Heart left ventricle (tissue), 16 donors: ENCODE data around the gene SPTLC2. TPM values are rescaled to one million over a fixed set of nuclear protein-coding genes. Genes with fewer than 3 reads are reported as not detected.

Source experiments
- ATAC-seq, 4 donors: fragments of 200-7000 bp; cut with Tn5 transposase; one replicate each; pipeline ENCODE4 v1.9.1; 2020 to 2022; ENCODE audit warnings: moderate library complexity in 4 of 4, mild to moderate bottlenecking in 3 of 4, moderate number of reproducible peaks in 1 of 4
- DNase-seq, 5 donors: peaks; one replicate each; pipeline ENCODE4 v3.0.0-alpha.2; 2020
- H3K27ac ChIP-seq, 12 donors: fragments of 200-600 bp; sonication (generic) in 4 of 12; one replicate each; pipeline versions ENCODE4 v1.5.0 to v1.8.0; 2016 to 2022; ENCODE audit warnings: mild to moderate bottlenecking in 2 of 12
- H3K27me3 ChIP-seq, 9 donors: fragments of 200-600 bp; sonication (generic) in 2 of 9; one replicate each; pipeline versions ENCODE4 v1.5.1 to v1.8.0; 2016 to 2022; ENCODE audit warnings: mild to moderate bottlenecking in 3 of 9
- H3K36me3 ChIP-seq, 9 donors: fragments of 200-600 bp; sonication (generic) in 2 of 9; one replicate each; pipeline versions ENCODE4 v1.5.0 to v1.8.0; 2018 to 2022; ENCODE audit warnings: mild to moderate bottlenecking in 2 of 9
- H3K4me1 ChIP-seq, 12 donors: fragments of 200-600 bp; sonication (generic) in 4 of 12; one replicate each; pipeline versions ENCODE4 v1.5.0 to v1.8.0; 2016 to 2022; ENCODE audit warnings: mild to moderate bottlenecking in 3 of 12
- H3K4me3 ChIP-seq, 12 donors: fragments of 200-600 bp; sonication (generic) in 4 of 12; one replicate each; pipeline versions ENCODE4 v1.5.0 to v1.8.0; 2017 to 2022; ENCODE audit warnings: mild to moderate bottlenecking in 9 of 12, moderate library complexity in 4 of 12
- H3K9me3 ChIP-seq, 12 donors: fragments of 200-600 bp; sonication (generic) in 4 of 12; one replicate each; pipeline versions ENCODE4 v1.5.0 to v1.8.0; 2016 to 2022; ENCODE audit warnings: mild to moderate bottlenecking in 1 of 12
- CTCF ChIP-seq, 12 donors: fragments of 200-600 bp; sonication (generic) in 4 of 12; IDR thresholded peaks; one replicate each; pipeline versions ENCODE4 v1.5.0 to v1.8.0; 2018 to 2022; ENCODE audit warnings: antibody characterized with exemption in 12 of 12, mild to moderate bottlenecking in 5 of 12
- POLR2A ChIP-seq, 2 donors: fragments of 450-650 bp; IDR thresholded peaks; one replicate each; pipeline ENCODE4 v1.6.1; 2017; ENCODE audit warnings: antibody characterized with exemption in 2 of 2, mild to moderate bottlenecking in 2 of 2, moderate library complexity in 2 of 2
- WGBS, 4 donors: extraction: QIAGEN DNeasy Blood & Tissue Kit in 2 of 4; methylation state at CpG; one replicate each; pipeline versions ENCODE4 v1.1.5 to v1.1.7; 2013 to 2018; 5-methylcytosine and 5-hydroxymethylcytosine counted together
- intact Hi-C, 10 donors: fragments of 100-400 bp; cut with DNase I; formaldehyde crosslinking; loops; one replicate each; pipeline versions ENCODE4 v1.11.1 to v1.14.2; 2022
- polyA plus RNA-seq, 2 donors: library from polyadenylated mRNA; stranded (reverse); fragments of 200-250 nt; gene quantifications; one replicate each; pipeline ENCODE4 v1.2.3, GENCODE V29; 2013
- total RNA-seq, 9 donors: library from RNA; depleted of rRNA in 2 of 9; stranded (reverse); fragments of >200 nt in 2 of 9; fragmentation: NEBNext Ultra II Directional in 3 of 9; extraction: Animal tissue kit (Norgen Biotek cat#: 25700) in 3 of 9; gene quantifications; one replicate each; pipeline versions ENCODE4 v1.1.0 to v1.2.4, GENCODE V29; 2016 to 2023
- donor health status: ischemic (EF 13 %, LVEDD 7.1; RV severe dilation, severe dysfunction).
- donor health status: healthy with polysubstance abuse.
- donor health status: DM: no; HTN: yes; CAD: no.
- donor health status: DM: no; HTN: no; CAD: no.
- donor health status: ischemic (EF 25% LVEDD 6.9; RV normal size, moderate dysfunction).
- donor health status: ischemic (EF 25% LVEDD 5.7; RV mildly dilated, moderate dysfunction).
- donor health status: healthy.
- donor health status: DM: yes; HTN: yes; CAD: no.
- donor health status: ischemic (EF 35%, LVEDD 5.7; RV mildly dilated, moderate dysfunction).
- donor health status: nonischemic (EF 11% LVEDD 7.7; RV severe dilation, severe dysfunction).
- donor health status: DM: yes; HTN: yes; CAD: no.
- donor health status: PGD.
- donor health status: ischemic (EF 29% LVEDD 5.4; RV normal size, mild dysfunction).
- donor health status: nonischemic (EF 23%, LVEDD 6.1; RV moderate dilation, normal function).

The SPTLC2 gene
- total and polyA plus RNA-seq, 11 donors, result 3.8 to 25.2 (median 11.2) TPM

GRCh38 chr14:77559381-77559780 lies 57.1 kb downstream of the SPTLC2 start:
- no peaks in the 10 kb centered on the region for H3K9me3 ChIP-seq
- no peak overlapping the region for H3K4me3 ChIP-seq
- H3K4me1 ChIP-seq, result peaks cover 0 to 33% (median 2%) of the 10 kb centered on the region in 12 donors
- WGBS, 4 donors, result 92 to 97% (median 95%) methylated on average over 6 of the region's 6 CpGs
- peaks cover 0 to 86% (median 78%) of the 10 kb centered on the region in 9 donors for H3K36me3 ChIP-seq
- DNase-seq (no peak), ATAC-seq (no peak)
- TF ChIP-seq POLR2A (IDR thresholded peaks at IDR 0.05) (no peak), CTCF (IDR thresholded peaks at IDR 0.05) (no peak)
- no peaks in the 10 kb centered on the region for H3K27me3 ChIP-seq
- intact Hi-C loops, result loop anchor here in 7 of 10 donors (5.0 to 10.0 kb wide), 5 partner anchors 55 to 265 kb away; partner anchors contain the start of genes SPTLC2 (in 2 of the 7), AHSA1 (in 1 of the 7) and VIPAS39 (in 1 of the 7)
- H3K27ac ChIP-seq, result no peak overlapping the region

GRCh38 chr14:77557391-77557790 lies 59.0 kb downstream of the SPTLC2 start:
- Histone ChIP-seq H3K27me3 (no peaks in the 10 kb centered on the region), H3K4me1 (peaks cover 0 to 39% (median 2%) of the 10 kb centered on the region in 12 donors), H3K9me3 (no peaks in the 10 kb centered on the region), H3K36me3 (peaks cover 0 to 91% (median 82%) of the 10 kb centered on the region in 9 donors), H3K4me3 (no peak overlapping the region), H3K27ac (peak overlapping the region in 1 of 12 donors; percentile 61)
- no peak for ATAC-seq
- intact Hi-C loops, result loop anchor here in 7 of 10 donors (5.0 to 10.0 kb wide), 5 partner anchors 57 to 263 kb away; partner anchors contain the start of genes SPTLC2 (in 2 of the 7), AHSA1 (in 1 of the 7) and VIPAS39 (in 1 of the 7)
- DNase-seq, result no peak
- WGBS, 4 donors, result 86 to 89% (median 88%) methylated on average over 10 of the region's 10 CpGs
- TF ChIP-seq POLR2A (IDR thresholded peaks at IDR 0.05) (no peak), CTCF (IDR thresholded peaks at IDR 0.05) (no peak)

- H3K4me3 ChIP-seq, result no peak overlapping the region
- ATAC-seq (no peak), DNase-seq (no peak)
- H3K36me3 ChIP-seq, result peaks cover 0 to 91% (median 82%) of the 10 kb centered on the region in 9 donors
- no peaks in the 10 kb centered on the region for H3K9me3 ChIP-seq
- 69 to 84% (median 80%) methylated on average over 4 of the region's 4 CpGs for WGBS, 4 donors
- H3K27ac ChIP-seq, result peak overlapping the region in 1 of 12 donors; percentile 61
- intact Hi-C loops, result loop anchor here in 7 of 10 donors (5.0 to 10.0 kb wide), 5 partner anchors 58 to 262 kb away; partner anchors contain the start of genes SPTLC2 (in 2 of the 7), AHSA1 (in 1 of the 7) and VIPAS39 (in 1 of the 7)
- H3K27me3 ChIP-seq, result no peaks in the 10 kb centered on the region
- TF ChIP-seq POLR2A (IDR thresholded peaks at IDR 0.05) (no peak), CTCF (IDR thresholded peaks at IDR 0.05) (no peak)
- H3K4me1 ChIP-seq, result peaks cover 0 to 39% (median 2%) of the 10 kb centered on the region in 12 donors
These were observed 59.5 kb downstream of the SPTLC2 start for GRCh38 chr14:77556946-77557345.

GRCh38 chr14:77554816-77555599 lies 61.4 kb downstream of the SPTLC2 start:
- Histone ChIP-seq H3K36me3 (peaks cover 0 to 88% (median 74%) of the 10 kb centered on the region in 9 donors), H3K4me3 (no peak overlapping the region), H3K4me1 (peaks cover 0 to 39% (median 2%) of the 10 kb centered on the region in 12 donors), H3K9me3 (no peaks in the 10 kb centered on the region), H3K27ac (peak overlapping the region in 7 of 12 donors; percentile 4 to 83 (median 26)), H3K27me3 (no peaks in the 10 kb centered on the region)
- ATAC-seq (peak in 2 of 4 donors; percentile 48 to 64), DNase-seq (no peak)
- TF ChIP-seq POLR2A (IDR thresholded peaks at IDR 0.05), result no peak
- TF ChIP-seq CTCF (IDR thresholded peaks at IDR 0.05), result no peak
- 67 to 80% (median 71%) methylated on average over 9 of the region's 9 CpGs for WGBS, 4 donors
- intact Hi-C loops, result loop anchor here in 9 of 10 donors (5.0 to 10.0 kb wide), 8 partner anchors 60 to 403 kb away; partner anchors contain the start of genes AHSA1 (in 4 of the 9), VIPAS39 (in 4 of the 9) and SPTLC2 (in 3 of the 9)
